ENCODE data around the gene FAM162A.

FAM162A gene

GRCh38 chr3:122451371-122451770 lies 67.4 kb downstream of the FAM162A start:
- H3K36me3 ChIP-seq (ENCODE audit: control insufficient read depth, low read length) = peaks cover 67% of the 10 kb centered on the region
- no peak overlapping the region for H3K4me3 ChIP-seq (ENCODE audit: low read length)
- H4K20me1 ChIP-seq (ENCODE audit: control insufficient read depth, insufficient read depth, low read depth, low read length) = no peaks in the 10 kb centered on the region
- H3K27me3 ChIP-seq (ENCODE audit: control insufficient read depth, low read length) = no peaks in the 10 kb centered on the region
- no peak for TF ChIP-seq EZH2phosphoT487 (IDR thresholded peaks at IDR 0.05; ENCODE audit: borderline replicate concordance, low read length)
- TF ChIP-seq, protein P1, sequence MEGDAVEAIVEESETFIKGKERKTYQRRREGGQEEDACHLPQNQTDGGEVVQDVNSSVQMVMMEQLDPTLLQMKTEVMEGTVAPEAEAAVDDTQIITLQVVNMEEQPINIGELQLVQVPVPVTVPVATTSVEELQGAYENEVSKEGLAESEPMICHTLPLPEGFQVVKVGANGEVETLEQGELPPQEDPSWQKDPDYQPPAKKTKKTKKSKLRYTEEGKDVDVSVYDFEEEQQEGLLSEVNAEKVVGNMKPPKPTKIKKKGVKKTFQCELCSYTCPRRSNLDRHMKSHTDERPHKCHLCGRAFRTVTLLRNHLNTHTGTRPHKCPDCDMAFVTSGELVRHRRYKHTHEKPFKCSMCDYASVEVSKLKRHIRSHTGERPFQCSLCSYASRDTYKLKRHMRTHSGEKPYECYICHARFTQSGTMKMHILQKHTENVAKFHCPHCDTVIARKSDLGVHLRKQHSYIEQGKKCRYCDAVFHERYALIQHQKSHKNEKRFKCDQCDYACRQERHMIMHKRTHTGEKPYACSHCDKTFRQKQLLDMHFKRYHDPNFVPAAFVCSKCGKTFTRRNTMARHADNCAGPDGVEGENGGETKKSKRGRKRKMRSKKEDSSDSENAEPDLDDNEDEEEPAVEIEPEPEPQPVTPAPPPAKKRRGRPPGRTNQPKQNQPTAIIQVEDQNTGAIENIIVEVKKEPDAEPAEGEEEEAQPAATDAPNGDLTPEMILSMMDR (IDR thresholded peaks at IDR 0.05; ENCODE audit: low read depth, low read length, poor library complexity, severe bottlenecking) = no peak
- H3F3A ChIP-seq (ENCODE audit: control insufficient read depth, insufficient read depth) = no peaks in the 10 kb centered on the region
- no peak overlapping the region for H3K4me2 ChIP-seq (ENCODE audit: low read length)
- no peaks in the 10 kb centered on the region for H3K9me3 ChIP-seq (ENCODE audit: control insufficient read depth, insufficient read depth, low read length)
- H3K4me1 ChIP-seq (ENCODE audit: control insufficient read depth, low read length) = no peaks in the 10 kb centered on the region
- H3K9me2 ChIP-seq (replicated peaks; ENCODE audit: control insufficient read depth, low read length) = no peaks in the 10 kb centered on the region
- H3K27ac ChIP-seq (ENCODE audit: low read depth, low read length) = no peak overlapping the region
- no peaks in the 10 kb centered on the region for H3K79me2 ChIP-seq (ENCODE audit: control insufficient read depth, low read length)

- no peak for TF ChIP-seq EZH2phosphoT487 (IDR thresholded peaks at IDR 0.05; ENCODE audit: borderline replicate concordance, low read length)
- TF ChIP-seq, protein P1 (IDR thresholded peaks at IDR 0.05; ENCODE audit: low read depth, low read length, poor library complexity, severe bottlenecking) = no peak
- Histone ChIP-seq H3K27ac (ENCODE audit: low read depth, low read length) (no peak overlapping the region), H3F3A (ENCODE audit: control insufficient read depth, insufficient read depth) (no peaks in the 10 kb centered on the region), H4K20me1 (ENCODE audit: control insufficient read depth, insufficient read depth, low read depth, low read length) (no peaks in the 10 kb centered on the region), H3K79me2 (ENCODE audit: control insufficient read depth, low read length) (no peaks in the 10 kb centered on the region), H3K4me3 (ENCODE audit: low read length) (no peak overlapping the region), H3K36me3 (ENCODE audit: control insufficient read depth, low read length) (peaks cover 83% of the 10 kb centered on the region), H3K4me1 (ENCODE audit: control insufficient read depth, low read length) (no peaks in the 10 kb centered on the region), H3K9me2 (replicated peaks; ENCODE audit: control insufficient read depth, low read length) (no peaks in the 10 kb centered on the region), H3K4me2 (ENCODE audit: low read length) (no peak overlapping the region), H3K9me3 (ENCODE audit: control insufficient read depth, insufficient read depth, low read length) (no peaks in the 10 kb centered on the region), H3K27me3 (ENCODE audit: control insufficient read depth, low read length) (no peaks in the 10 kb centered on the region)
Observed at GRCh38 chr3:122456074-122456473, 72.1 kb downstream of the FAM162A start.

DNA sequence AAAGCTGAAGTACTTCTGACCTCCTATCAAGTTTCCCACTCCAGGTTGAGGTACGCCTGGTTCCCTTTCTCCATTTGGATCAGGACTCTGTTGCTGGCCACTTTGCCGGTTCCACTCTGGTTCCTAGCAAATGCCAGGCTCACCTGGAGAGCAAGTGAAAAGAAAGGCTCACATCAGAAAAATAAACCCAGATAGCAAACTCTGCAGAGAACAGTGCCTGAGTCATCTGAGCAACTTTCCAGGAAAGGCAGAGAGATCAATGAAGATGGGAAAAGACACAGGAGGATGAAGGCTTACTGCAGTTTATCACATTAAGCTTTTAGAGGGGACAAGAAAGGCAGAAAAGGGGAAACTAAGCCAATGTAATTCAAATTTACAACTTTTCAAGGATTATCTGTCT lies 73.7 kb downstream of the FAM162A start:
- peaks cover 87% of the 10 kb centered on the region for H3K36me3 ChIP-seq (ENCODE audit: control insufficient read depth, low read length)
- H3K79me2 ChIP-seq (ENCODE audit: control insufficient read depth, low read length) = no peaks in the 10 kb centered on the region
- no peaks in the 10 kb centered on the region for H3F3A ChIP-seq (ENCODE audit: control insufficient read depth, insufficient read depth)
- no peak overlapping the region for H3K4me2 ChIP-seq (ENCODE audit: low read length)
- H3K27ac ChIP-seq (ENCODE audit: low read depth, low read length) = no peak overlapping the region
- H3K4me1 ChIP-seq (ENCODE audit: control insufficient read depth, low read length) = no peaks in the 10 kb centered on the region
- no peak overlapping the region for H3K4me3 ChIP-seq (ENCODE audit: low read length)
- H3K27me3 ChIP-seq (ENCODE audit: control insufficient read depth, low read length) = no peaks in the 10 kb centered on the region
- H3K9me2 ChIP-seq (replicated peaks; ENCODE audit: control insufficient read depth, low read length) = no peaks in the 10 kb centered on the region
- peaks cover 3% of the 10 kb centered on the region; the same call in 1 of the 2 replicates for H4K20me1 ChIP-seq (ENCODE audit: control insufficient read depth, insufficient read depth, low read depth, low read length)
- TF ChIP-seq EZH2phosphoT487 (IDR thresholded peaks at IDR 0.05; ENCODE audit: borderline replicate concordance, low read length) = no peak
- TF ChIP-seq, protein P1 (IDR thresholded peaks at IDR 0.05; ENCODE audit: low read depth, low read length, poor library complexity, severe bottlenecking) = no peak
- no peaks in the 10 kb centered on the region for H3K9me3 ChIP-seq (ENCODE audit: control insufficient read depth, insufficient read depth, low read length)

Data from DOHH2 (cell line).